Heart right ventricle (tissue), 16 donors: ENCODE data around the gene LRCH4. TPM values are rescaled to one million over a fixed set of nuclear protein-coding genes. Genes with fewer than 3 reads are reported as not detected.
A peak's percentile ranks its signal among the peaks of the same experiment; 100 is the strongest.

Experiments used
- ATAC-seq, 8 donors: fragments of 200-7000 bp; cut with Tn5 transposase; one replicate each; pipeline ENCODE4 v1.9.1; 2020; ENCODE audit warnings: mild to moderate bottlenecking in 8 of 8, moderate library complexity in 8 of 8, moderate number of reproducible peaks in 1 of 8
- DNase-seq, 2 donors: peaks; one replicate each; pipeline ENCODE4 v3.0.0-alpha.2; 2020
- H3K27ac ChIP-seq, 10 donors: fragments of 200-600 bp; sonication (generic) in 2 of 10; one replicate each; pipeline versions ENCODE4 v1.5.0 to v1.8.0; 2020 to 2022; ENCODE audit warnings: mild to moderate bottlenecking in 3 of 10
- H3K27me3 ChIP-seq, 7 donors: fragments of 200-600 bp; one replicate each; pipeline ENCODE4 v1.8.0; 2021 to 2022; ENCODE audit warnings: mild to moderate bottlenecking in 2 of 7
- H3K36me3 ChIP-seq, 9 donors: fragments of 200-600 bp; sonication (generic) in 1 of 9; one replicate each; pipeline versions ENCODE4 v1.5.0 to v1.8.0; 2020 to 2022; ENCODE audit warnings: mild to moderate bottlenecking in 2 of 9
- H3K4me1 ChIP-seq, 9 donors: fragments of 200-600 bp; sonication (generic) in 1 of 9; one replicate each; pipeline versions ENCODE4 v1.5.0 to v1.8.0; 2020 to 2022; ENCODE audit warnings: mild to moderate bottlenecking in 4 of 9
- H3K4me3 ChIP-seq, 10 donors: fragments of 200-600 bp; sonication (generic) in 2 of 10; one replicate each; pipeline versions ENCODE4 v1.5.0 to v1.8.0; 2020 to 2022; ENCODE audit warnings: mild to moderate bottlenecking in 7 of 10, moderate library complexity in 2 of 10
- H3K9me3 ChIP-seq, 11 donors: fragments of 200-600 bp in 10 of 11; sonication (generic) in 2 of 11; one replicate each; pipeline versions ENCODE4 v1.5.0 to v1.8.0; 2013 to 2022; ENCODE audit warnings: mild to moderate bottlenecking in 2 of 11, control low read depth in 1 of 11, moderate library complexity in 1 of 11
- WGBS, 2 donors: extraction: QIAGEN DNeasy Blood & Tissue Kit; methylation state at CpG; one replicate each; pipeline ENCODE4 v1.1.7; 2013; ENCODE audit warnings: inconsistent platforms in 1 of 2; 5-methylcytosine and 5-hydroxymethylcytosine counted together
- intact Hi-C, 10 donors: fragments of 100-400 bp; cut with DNase I; formaldehyde crosslinking; loops; one replicate each; pipeline versions ENCODE4 v1.11.1 to v1.14.2; 2022
- polyA plus RNA-seq, 2 donors: library from polyadenylated mRNA; stranded (reverse); fragments of 200-250 nt; gene quantifications; one replicate each; pipeline ENCODE4 v1.2.3, GENCODE V29; 2013
- total RNA-seq, 10 donors: library from RNA; stranded (reverse); fragmentation: NEBNext Ultra II Directional in 3 of 10; extraction: Animal tissue kit (Norgen Biotek cat#: 25700) in 3 of 10; gene quantifications; one replicate each; pipeline versions ENCODE4 v1.2.1 to v1.2.4, GENCODE V29; 2021 to 2023
- TF ChIP-seq, protein P1 (sequence below), 9 donors: fragments of 200-600 bp; sonication (generic) in 2 of 9; IDR thresholded peaks; one replicate each; pipeline versions ENCODE4 v1.5.0 to v1.8.0; 2021 to 2022; ENCODE audit warnings: antibody characterized with exemption in 9 of 9, mild to moderate bottlenecking in 5 of 9, moderate library complexity in 1 of 9
- donor health status: Arrhythmogenic right ventricular cardiomyopathy.
- donor health status: ischemic (EF 13 %, LVEDD 7.1; RV severe dilation, severe dysfunction).
- donor health status: healthy with polysubstance abuse.
- donor health status: DM: no; HTN: yes; CAD: no.
- donor health status: DM: no; HTN: no; CAD: no.
- donor health status: ischemic (EF 25% LVEDD 6.9; RV normal size, moderate dysfunction).
- donor health status: ischemic (EF 25% LVEDD 5.7; RV mildly dilated, moderate dysfunction).
- donor health status: healthy.
- donor health status: DM: yes; HTN: yes; CAD: no.
- donor health status: Ischemic cardiomyopathy.
- donor health status: ischemic (EF 35%, LVEDD 5.7; RV mildly dilated, moderate dysfunction).
- donor health status: nonischemic (EF 11% LVEDD 7.7; RV severe dilation, severe dysfunction).
- donor health status: DM: yes; HTN: yes; CAD: no.
- donor health status: PGD.
- donor health status: ischemic (EF 29% LVEDD 5.4; RV normal size, mild dysfunction).
- donor health status: nonischemic (EF 23%, LVEDD 6.1; RV moderate dilation, normal function).

LRCH4 gene
- total and polyA plus RNA-seq, 12 donors, result 18.4 to 57.6 (median 24.1) TPM

DNA sequence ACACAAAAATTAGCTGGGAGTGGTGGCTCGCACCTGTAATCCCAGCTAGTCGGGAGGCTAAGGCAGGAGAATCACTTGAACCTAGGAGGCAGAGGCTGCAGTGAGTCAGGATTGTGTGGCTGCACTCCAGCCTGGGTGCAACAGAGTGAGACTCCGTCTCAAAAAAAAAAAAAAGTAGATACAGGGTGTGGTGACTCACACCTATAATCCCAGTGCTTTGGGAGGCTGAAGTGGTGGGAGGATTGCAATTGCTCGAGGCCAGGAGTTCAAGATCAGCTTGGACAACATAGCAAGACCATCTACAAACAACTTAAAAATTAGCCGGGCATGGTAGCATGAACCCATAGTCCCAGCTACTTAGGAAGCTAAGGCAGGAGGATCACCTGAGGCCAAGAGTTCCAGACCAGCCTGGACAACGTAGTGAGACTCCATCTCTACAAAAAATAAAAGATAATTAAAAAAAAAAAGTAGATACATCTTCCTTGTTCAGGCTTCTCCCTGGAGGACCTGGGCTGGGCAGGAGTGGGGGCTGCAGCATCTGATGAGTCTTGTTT, 28.5 kb upstream of the LRCH4 start:
- TF ChIP-seq, protein P1, sequence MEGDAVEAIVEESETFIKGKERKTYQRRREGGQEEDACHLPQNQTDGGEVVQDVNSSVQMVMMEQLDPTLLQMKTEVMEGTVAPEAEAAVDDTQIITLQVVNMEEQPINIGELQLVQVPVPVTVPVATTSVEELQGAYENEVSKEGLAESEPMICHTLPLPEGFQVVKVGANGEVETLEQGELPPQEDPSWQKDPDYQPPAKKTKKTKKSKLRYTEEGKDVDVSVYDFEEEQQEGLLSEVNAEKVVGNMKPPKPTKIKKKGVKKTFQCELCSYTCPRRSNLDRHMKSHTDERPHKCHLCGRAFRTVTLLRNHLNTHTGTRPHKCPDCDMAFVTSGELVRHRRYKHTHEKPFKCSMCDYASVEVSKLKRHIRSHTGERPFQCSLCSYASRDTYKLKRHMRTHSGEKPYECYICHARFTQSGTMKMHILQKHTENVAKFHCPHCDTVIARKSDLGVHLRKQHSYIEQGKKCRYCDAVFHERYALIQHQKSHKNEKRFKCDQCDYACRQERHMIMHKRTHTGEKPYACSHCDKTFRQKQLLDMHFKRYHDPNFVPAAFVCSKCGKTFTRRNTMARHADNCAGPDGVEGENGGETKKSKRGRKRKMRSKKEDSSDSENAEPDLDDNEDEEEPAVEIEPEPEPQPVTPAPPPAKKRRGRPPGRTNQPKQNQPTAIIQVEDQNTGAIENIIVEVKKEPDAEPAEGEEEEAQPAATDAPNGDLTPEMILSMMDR (IDR thresholded peaks at IDR 0.05), result no peak
- peaks cover 0 to 19% (median 0%) of the 10 kb centered on the region in 9 donors for H3K36me3 ChIP-seq
- H3K27me3 ChIP-seq, result no peaks in the 10 kb centered on the region
- ATAC-seq (no peak), DNase-seq (no peak)
- intact Hi-C loops, result loop anchor here in 3 of 10 donors (5.0 to 10.0 kb wide), 4 partner anchors 58 to 260 kb away; partner anchors contain the start of genes GIGYF1 (in 2 of the 3), GNB2 (in 1 of the 3) and SRRT (in 1 of the 3)
- WGBS, 2 donors, result 81 to 98% methylated on average over 6 of the region's 6 CpGs
- H3K27ac ChIP-seq, result no peak overlapping the region
- H3K9me3 ChIP-seq, result no peaks in the 10 kb centered on the region
- peaks cover 0 to 20% (median 10%) of the 10 kb centered on the region in 9 donors for H3K4me1 ChIP-seq
- H3K4me3 ChIP-seq, result no peak overlapping the region

DNA sequence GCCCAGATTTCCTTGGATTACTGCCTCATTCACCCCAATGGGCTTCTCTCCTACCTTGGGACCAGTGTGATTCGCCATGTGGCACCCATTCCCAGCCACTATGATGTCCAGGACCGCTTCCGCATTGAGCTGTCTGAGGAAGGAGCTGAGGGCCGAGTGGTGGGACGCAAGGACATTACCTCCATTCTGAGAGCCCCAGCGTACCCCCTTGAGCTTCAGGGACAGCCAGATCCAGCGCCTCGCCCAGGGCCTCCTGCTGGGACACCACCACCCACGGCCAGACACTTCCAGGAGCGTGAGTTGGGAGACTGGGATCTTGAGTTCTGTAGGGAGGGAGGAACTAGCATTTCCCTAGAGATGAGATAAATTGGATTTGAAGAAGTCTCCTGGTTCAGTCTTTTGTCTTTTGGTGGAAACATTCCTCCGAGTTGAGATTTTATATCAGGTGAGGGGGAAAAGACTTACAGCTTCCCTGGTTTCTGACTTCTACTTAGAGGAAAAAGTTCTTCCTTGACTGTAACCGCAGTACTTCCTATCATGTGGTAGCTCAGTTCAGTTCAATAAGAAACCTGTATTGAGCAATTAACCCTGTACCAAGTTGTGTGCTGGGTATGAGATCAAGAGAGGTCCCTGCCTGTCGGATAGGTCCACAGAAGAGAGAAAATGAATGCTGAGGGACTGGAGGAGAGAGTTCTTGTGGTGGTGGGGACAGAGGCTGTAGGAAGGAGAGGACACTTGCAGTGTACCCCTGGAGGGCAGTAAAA, 27.7 kb upstream of the LRCH4 start:
- H3K9me3 ChIP-seq, result no peaks in the 10 kb centered on the region
- no peak for DNase-seq
- no peak overlapping the region for H3K27ac ChIP-seq
- peak overlapping the region in 6 of 10 donors; percentile 65 to 97 (median 83) for H3K4me3 ChIP-seq
- peaks cover 0 to 20% (median 10%) of the 10 kb centered on the region in 9 donors for H3K4me1 ChIP-seq
- peaks cover 0 to 19% (median 0%) of the 10 kb centered on the region in 9 donors for H3K36me3 ChIP-seq
- ATAC-seq, result no peak
- no peaks in the 10 kb centered on the region for H3K27me3 ChIP-seq
- intact Hi-C loops, result loop anchor here in 4 of 10 donors (2.0 to 10.0 kb wide), 5 partner anchors 59 to 261 kb away; partner anchors contain the start of genes GIGYF1 (in 2 of the 4), GNB2 (in 2 of the 4) and SRRT (in 1 of the 4)
- 88 to 93% methylated on average over 13 of the region's 13 CpGs for WGBS, 2 donors
- TF ChIP-seq, protein P1 (IDR thresholded peaks at IDR 0.05), result no peak

DNA sequence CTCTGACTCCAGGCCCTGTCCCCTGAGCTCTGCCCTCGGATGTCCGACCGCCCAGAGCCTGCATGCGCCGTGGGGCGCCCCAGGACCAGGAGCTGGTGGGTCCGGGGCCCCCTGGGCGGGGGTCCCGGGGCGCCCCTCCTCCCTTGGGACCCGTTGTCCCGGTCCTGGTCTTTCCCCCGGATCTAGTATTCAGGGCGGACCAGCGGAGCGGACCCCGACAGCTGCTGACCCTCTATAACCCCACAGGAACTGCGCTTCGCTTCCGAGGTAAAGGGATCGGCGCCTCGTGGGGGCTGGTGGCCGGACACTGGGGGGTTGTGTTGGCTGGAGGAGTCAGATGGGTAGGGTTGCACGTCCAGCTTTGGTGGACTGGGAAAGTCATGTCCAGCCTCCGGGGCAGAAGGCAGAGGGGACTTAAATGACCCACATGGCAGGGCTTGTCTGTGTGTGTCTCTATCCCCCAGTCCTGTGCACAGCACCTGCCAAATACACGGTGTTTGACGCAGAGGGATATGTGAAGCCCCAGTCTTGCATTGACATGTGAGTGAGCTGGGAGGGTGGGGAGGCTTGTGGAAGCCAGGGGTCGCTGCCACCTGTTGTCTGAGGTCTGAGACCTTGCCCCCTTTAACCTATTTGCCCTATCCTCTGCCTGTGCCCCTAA, 26.9 kb upstream of the LRCH4 start:
- no peaks in the 10 kb centered on the region for H3K27me3 ChIP-seq
- H3K4me1 ChIP-seq, result peaks cover 0 to 20% (median 10%) of the 10 kb centered on the region in 9 donors
- no peaks in the 10 kb centered on the region for H3K9me3 ChIP-seq
- no peak for DNase-seq
- TF ChIP-seq, protein P1 (IDR thresholded peaks at IDR 0.05), result peak in 2 of 9 donors; percentile 10 to 20
- H3K36me3 ChIP-seq, result peaks cover 0 to 22% (median 0%) of the 10 kb centered on the region in 9 donors
- WGBS, 2 donors, result 3 to 4% methylated on average over 29 of the region's 29 CpGs
- intact Hi-C loops, result loop anchor here in 6 of 10 donors (1.0 to 10.0 kb wide), 8 partner anchors 27 to 262 kb away; partner anchors contain the start of genes GNB2 (in 4 of the 6), GIGYF1 (in 2 of the 6), FBXO24 (in 1 of the 6) and LRCH4 (in 1 of the 6)
- peak in 5 of 8 donors; percentile 1 to 20 (median 4) for ATAC-seq
- H3K4me3 ChIP-seq, result peak overlapping the region; percentile 57 to 97 (median 83)
- H3K27ac ChIP-seq, result peak overlapping the region in 8 of 10 donors; percentile 86 to 97 (median 91)
